Measurements from ENCODE around the gene TBX21.

TBX21 gene

GRCh38 chr17:47687328-47687690 is 45.7 kb upstream of the TBX21 start:
- H3K9me3 ChIP-seq (ENCODE audit: insufficient read depth, low read length), result no peaks in the 10 kb centered on the region
- no peak overlapping the region for H2AFZ ChIP-seq (ENCODE audit: low read depth, low read length, severe bottlenecking)
- TF ChIP-seq EZH2phosphoT487 (conservative IDR thresholded peaks at IDR 0.05; ENCODE audit: low read length) (no peak), CTCF (IDR thresholded peaks at IDR 0.05; ENCODE audit: insufficient read depth, low read length, poor library complexity, severe bottlenecking) (no peak)
- no peak overlapping the region for H3K9ac ChIP-seq (ENCODE audit: low read length)
- H3K27me3 ChIP-seq (ENCODE audit: low read length), result no peaks in the 10 kb centered on the region
- no peak overlapping the region for H3K4me2 ChIP-seq (ENCODE audit: low read depth, low read length, poor library complexity, severe bottlenecking)
- no peaks in the 10 kb centered on the region for H3K79me2 ChIP-seq (ENCODE audit: insufficient read depth, low read length)
- H3K4me3 ChIP-seq (ENCODE audit: insufficient read depth, low read length, poor library complexity, severe bottlenecking), result no peak overlapping the region
- H4K20me1 ChIP-seq (ENCODE audit: low read depth, low read length), result peaks cover 3% of the 10 kb centered on the region
- peaks cover 45% of the 10 kb centered on the region for H3F3A ChIP-seq (ENCODE audit: insufficient read depth)
- H3K27ac ChIP-seq (ENCODE audit: low read depth, low read length), result no peak overlapping the region
- no peaks in the 10 kb centered on the region for H3K9me2 ChIP-seq (replicated peaks; ENCODE audit: insufficient read depth, low read length)
- peaks cover 19% of the 10 kb centered on the region for H3K36me3 ChIP-seq (ENCODE audit: low read length)

DNA sequence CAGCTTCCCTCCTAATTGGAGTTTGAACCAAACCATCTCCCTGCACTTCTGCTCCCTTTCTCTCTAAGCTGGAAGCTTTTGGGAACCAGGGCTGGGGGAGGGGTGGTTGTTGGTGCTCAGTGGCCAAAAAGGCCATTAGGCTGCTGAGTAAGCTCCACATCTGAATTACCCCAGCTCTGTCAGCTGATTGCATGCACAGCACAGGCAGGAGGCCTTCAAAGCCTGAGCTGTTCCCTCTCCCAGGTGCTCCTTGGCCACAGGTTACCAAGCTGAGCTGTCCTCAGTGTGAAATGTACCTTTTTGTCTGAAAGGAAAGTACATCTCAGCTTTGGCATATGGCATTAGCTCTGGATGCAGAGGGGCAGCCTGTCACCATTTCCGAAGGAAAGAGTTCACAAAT is 45.3 kb upstream of the TBX21 start:
- H2AFZ ChIP-seq (ENCODE audit: low read depth, low read length, severe bottlenecking), result no peak overlapping the region
- H3K36me3 ChIP-seq (ENCODE audit: low read length), result peaks cover 16% of the 10 kb centered on the region; the same call in 1 of the 2 replicates
- TF ChIP-seq EZH2phosphoT487 (conservative IDR thresholded peaks at IDR 0.05; ENCODE audit: low read length) (no peak), CTCF (IDR thresholded peaks at IDR 0.05; ENCODE audit: insufficient read depth, low read length, poor library complexity, severe bottlenecking) (no peak)
- no peak overlapping the region for H3K4me3 ChIP-seq (ENCODE audit: insufficient read depth, low read length, poor library complexity, severe bottlenecking)
- no peaks in the 10 kb centered on the region for H3K9me3 ChIP-seq (ENCODE audit: insufficient read depth, low read length)
- H3K79me2 ChIP-seq (ENCODE audit: insufficient read depth, low read length), result no peaks in the 10 kb centered on the region
- H4K20me1 ChIP-seq (ENCODE audit: low read depth, low read length), result peaks cover 3% of the 10 kb centered on the region
- no peaks in the 10 kb centered on the region for H3K27me3 ChIP-seq (ENCODE audit: low read length)
- no peak overlapping the region for H3K27ac ChIP-seq (ENCODE audit: low read depth, low read length)
- H3K9ac ChIP-seq (ENCODE audit: low read length), result no peak overlapping the region
- no peaks in the 10 kb centered on the region for H3K9me2 ChIP-seq (replicated peaks; ENCODE audit: insufficient read depth, low read length)
- peaks cover 44% of the 10 kb centered on the region for H3F3A ChIP-seq (ENCODE audit: insufficient read depth)
- H3K4me2 ChIP-seq (ENCODE audit: low read depth, low read length, poor library complexity, severe bottlenecking), result no peak overlapping the region

DNA sequence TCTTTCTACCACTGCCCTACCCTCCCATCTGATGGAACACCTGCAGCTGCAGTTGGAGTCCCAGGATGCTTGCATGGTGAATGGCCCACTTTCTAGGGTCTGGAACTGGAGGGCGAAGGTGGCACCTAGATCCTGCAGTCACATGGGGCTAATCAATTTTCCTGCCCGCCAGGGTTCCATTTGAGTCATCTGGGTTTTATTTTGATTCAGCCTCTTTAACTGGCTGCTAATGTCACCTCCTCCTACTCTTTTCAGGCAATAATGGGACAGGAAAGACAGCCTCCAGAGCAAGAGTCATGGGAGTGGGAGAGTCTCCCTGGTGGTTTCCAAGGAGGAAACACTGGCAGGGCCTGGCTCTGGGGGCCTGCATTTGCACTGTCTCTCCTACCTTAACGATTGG is 42.9 kb upstream of the TBX21 start:
- no peaks in the 10 kb centered on the region for H4K20me1 ChIP-seq (ENCODE audit: low read depth, low read length)
- no peak overlapping the region for H3K9ac ChIP-seq (ENCODE audit: low read length)
- H3K9me3 ChIP-seq (ENCODE audit: insufficient read depth, low read length), result no peaks in the 10 kb centered on the region
- no peak for TF ChIP-seq EZH2phosphoT487 (conservative IDR thresholded peaks at IDR 0.05; ENCODE audit: low read length)
- TF ChIP-seq CTCF (IDR thresholded peaks at IDR 0.05; ENCODE audit: insufficient read depth, low read length, poor library complexity, severe bottlenecking), result no peak
- peaks cover 24% of the 10 kb centered on the region for H3F3A ChIP-seq (ENCODE audit: insufficient read depth)
- H3K27me3 ChIP-seq (ENCODE audit: low read length), result no peaks in the 10 kb centered on the region
- no peak overlapping the region for H3K4me2 ChIP-seq (ENCODE audit: low read depth, low read length, poor library complexity, severe bottlenecking)
- H3K27ac ChIP-seq (ENCODE audit: low read depth, low read length), result no peak overlapping the region
- no peaks in the 10 kb centered on the region for H3K9me2 ChIP-seq (replicated peaks; ENCODE audit: insufficient read depth, low read length)
- H3K36me3 ChIP-seq (ENCODE audit: low read length), result 0 out of 2 replicates have a peak, but pooled peaks cover 4% of the 10 kb centered on the region
- no peaks in the 10 kb centered on the region for H3K79me2 ChIP-seq (ENCODE audit: insufficient read depth, low read length)
- H2AFZ ChIP-seq (ENCODE audit: low read depth, low read length, severe bottlenecking), result no peak overlapping the region
- no peak overlapping the region for H3K4me3 ChIP-seq (ENCODE audit: insufficient read depth, low read length, poor library complexity, severe bottlenecking)

Data from SU-DHL-6 (cell line).